ENCODE results near the gene IRS1.

IRS1 gene

GRCh38 chr2:226720948-226721347 is 78.7 kb downstream of the IRS1 start:
- DNase-seq: no peak

DNA sequence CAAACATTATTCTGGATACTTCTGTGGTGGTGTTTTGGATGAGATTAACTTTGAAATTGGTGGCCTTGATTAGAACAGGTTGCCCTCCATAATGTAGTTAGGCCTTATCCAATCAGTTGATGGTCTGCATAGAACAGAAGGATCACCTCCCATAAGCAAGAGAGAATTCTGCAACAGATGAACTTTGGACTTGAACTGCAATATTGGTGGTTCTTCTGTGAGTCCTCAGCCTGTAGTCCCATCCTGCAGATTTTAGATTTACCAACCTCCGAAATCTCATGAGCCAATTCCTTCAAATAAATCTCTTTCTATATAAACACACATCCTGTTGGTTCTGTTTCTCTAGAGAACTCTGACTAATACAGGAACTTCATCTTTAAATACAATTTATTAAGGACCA is 81.9 kb downstream of the IRS1 start:
- DNase-seq: no peak

GRCh38 chr2:226716126-226716525 is 83.5 kb downstream of the IRS1 start:
- no peak for DNase-seq

DNA sequence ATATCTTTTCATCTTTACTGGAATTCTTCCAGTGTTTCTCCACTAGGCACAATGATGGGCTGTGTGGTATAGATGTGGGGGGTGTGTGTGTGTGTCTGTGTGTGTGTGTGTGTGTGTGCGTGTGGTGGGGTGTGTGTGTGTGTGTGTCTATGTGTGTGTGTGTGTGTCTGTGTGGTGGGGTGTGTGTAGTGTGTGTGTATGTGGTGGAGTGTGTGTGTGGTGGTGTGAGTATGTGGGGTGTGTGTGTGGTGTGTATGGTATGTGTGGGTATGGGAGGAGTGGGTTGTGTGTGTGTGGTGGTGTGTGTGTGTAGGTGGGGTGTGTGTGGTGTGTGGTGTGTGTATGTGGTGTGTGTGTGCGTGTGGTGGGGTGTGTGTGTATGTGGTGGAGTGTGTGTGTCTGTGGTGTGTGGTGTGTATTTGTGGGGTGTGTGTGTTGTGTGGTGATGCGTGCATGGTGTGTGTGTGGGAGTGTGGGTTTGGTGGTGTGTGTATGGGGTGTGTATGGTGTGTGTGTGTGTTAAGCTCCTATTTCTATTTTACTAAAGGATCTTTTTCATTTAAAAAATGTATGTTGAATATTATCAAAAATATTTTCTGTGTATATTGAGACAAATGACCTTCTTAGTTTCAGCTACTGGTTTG is 84.2 kb downstream of the IRS1 start:
- DNase-seq: no peak

DNA sequence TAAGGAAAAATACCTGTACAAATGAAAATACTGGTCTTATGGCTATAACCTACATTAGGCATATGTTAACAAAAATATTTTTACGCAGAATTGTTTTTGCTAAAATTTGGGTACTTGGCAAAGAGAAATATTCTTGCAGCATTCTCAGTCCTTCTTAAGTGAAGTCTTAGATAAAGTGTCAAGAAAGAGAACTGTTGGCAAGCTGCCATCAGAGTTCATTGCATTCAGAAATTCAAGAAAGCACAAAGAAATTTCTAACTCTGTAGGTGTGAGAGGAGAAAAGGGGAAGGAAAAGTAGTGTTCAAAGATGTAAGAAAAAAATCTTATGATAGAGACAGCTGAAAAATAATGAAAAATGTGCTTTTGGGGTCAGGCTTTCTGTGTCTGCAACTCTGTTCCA is 86.7 kb downstream of the IRS1 start:
- DNase-seq: no peak

GRCh38 chr2:226711606-226712296 is 87.9 kb downstream of the IRS1 start:
- no peak for DNase-seq

DNA sequence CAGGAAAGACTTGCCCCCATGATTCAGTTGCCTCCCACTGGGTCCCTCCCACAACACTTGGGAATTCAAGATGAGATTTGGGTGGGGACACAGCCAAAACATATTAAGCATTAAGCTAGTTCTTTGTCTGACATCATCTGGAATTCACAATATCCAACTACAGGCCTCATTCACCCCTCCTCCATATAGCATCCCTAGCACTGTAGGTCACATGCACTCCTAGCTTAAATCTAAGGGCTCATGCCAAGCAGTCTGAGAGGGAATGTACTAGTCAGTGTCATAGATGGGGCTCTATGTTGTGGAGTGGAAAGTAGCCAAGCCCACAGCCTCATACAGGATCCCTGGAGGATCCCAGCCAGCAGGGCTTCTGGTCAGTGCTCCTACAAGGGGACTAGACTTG is 92.1 kb downstream of the IRS1 start:
- no peak for DNase-seq

GRCh38 chr2:226705965-226706364 is 93.7 kb downstream of the IRS1 start:
- DNase-seq: no peak

GRCh38 chr2:226705133-226705886 is 94.3 kb downstream of the IRS1 start:
- DNase-seq: no peak

- no peak for DNase-seq
Observed at GRCh38 chr2:226703514-226703913, 96.1 kb downstream of the IRS1 start.

DNA sequence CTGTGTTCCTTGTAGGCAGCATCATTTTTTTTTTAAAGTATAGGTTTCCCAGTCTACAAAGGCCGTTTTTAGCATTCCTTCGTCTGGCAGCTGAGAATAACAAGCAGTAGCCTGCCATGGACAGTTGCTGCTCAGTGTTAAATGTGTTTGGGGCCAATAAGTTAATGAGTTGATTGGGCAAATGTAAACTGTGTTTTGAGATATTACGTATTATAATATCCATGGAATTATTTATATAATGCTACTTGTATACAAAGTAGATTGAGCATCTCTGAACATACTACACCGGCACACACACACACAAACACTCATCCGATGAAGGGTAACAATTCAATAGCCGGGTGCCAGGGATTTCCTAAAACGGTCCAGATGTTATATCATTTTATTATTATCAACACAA is 97.2 kb downstream of the IRS1 start:
- no peak for DNase-seq

DNA sequence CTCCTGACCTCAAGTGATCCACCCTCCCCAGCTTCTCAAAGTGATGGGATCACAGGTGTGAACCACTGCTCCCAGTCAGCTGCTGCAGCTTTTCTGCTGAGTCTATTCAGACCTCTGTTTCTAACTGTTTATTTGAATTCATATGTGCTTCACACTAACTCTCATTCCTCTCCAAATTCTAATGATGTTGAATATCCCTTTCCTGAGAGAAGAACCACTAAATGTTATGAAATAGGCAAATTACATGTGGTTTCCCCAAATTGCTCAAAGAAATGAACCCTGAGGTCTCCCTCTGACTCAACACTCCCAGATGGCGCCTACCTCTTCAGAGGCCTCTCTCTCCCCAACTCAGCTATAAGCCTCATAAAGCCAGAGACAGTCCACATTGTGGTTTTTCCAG is 98.6 kb downstream of the IRS1 start:
- DNase-seq: no peak

GRCh38 chr2:226699321-226699720 is 100.3 kb downstream of the IRS1 start:
- DNase-seq: no peak

DNA sequence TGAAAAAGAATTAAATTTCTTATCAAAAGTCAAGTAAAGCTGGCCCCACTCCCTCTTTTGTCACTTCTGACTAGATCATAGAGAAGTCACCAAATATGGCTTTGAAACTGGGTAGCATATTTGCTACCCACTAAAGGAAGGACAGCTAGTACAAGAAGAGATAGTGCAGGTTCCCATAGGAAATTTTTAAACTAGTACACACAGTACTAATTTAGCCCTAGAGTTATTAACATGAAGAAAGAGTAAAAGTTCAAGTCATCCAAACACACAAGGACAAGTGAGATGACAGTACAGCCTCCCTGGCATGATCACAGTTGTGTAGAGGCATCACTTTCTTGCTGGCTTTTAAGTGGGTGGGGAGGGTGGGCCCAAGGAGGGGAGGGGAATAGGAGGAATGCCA is 100.9 kb downstream of the IRS1 start:
- no peak for DNase-seq

GRCh38 chr2:226694586-226695284 is 104.9 kb downstream of the IRS1 start:
- DNase-seq: no peak

DNA sequence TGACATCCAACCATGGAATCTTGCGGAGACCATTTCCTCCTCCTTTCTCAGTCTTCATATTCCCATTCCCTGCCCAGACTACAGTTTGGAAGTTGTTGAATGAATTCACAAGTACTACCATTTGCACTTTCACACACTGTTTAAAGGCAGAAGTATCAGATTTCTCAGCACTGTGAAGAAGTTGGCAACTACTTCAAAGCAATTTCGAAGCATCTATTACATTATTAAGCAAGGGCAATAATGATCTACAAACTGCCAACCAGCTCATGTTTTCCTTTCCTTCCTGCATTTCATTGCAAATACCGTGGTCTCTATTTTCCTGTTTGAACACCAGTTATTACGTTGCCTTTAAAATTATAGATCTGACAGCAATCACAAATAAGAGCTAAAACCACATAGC is 105.5 kb downstream of the IRS1 start:
- no peak for DNase-seq

GRCh38 chr2:226693521-226693920 is 106.1 kb downstream of the IRS1 start:
- DNase-seq: no peak

DNA sequence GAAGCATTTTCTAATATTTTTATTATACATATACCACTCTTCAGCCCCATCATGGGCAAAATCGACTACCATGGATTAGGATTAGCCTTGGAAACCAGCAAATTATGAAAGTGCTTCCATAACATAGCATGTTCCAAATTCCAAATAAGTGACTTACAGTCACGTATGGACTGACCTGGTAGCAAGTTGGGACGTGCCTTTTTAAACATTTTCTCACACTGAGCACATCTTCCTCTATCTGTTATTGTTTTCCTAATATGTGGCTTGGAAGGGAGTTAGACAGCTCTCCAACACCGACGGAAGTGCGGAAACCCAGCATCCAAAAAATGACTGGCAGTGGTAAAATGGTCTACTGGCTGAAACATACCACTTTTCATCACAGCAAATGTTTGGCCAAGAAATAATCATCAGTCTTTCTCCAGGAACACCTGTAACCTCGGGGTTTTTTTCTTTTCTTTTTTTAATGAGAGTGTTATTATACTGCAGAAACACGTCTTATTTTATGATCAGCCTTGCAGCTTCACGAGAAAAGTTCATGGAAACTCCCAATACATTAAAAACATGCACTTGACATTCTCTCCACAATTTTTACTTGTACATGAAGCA is 107.0 kb downstream of the IRS1 start:
- DNase-seq: no peak

DNA sequence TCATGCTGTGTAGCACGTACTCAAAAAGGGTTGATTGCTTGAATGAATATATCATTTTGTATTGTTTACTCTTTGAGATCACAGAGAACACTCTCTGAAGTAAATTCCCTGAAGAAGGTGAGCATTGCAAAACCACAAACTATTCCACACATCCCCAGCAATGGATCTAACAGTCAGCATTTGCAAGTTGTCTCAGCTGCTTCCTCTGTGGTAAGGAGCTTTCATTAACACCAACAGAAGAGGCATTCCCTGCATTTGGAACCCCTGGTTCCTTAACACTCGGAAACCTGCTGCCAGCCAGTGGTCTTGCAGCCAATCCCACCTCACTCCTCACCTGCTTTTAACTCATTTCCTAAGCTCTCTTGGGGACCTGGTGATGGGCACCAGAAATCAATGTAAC is 108.4 kb downstream of the IRS1 start:
- no peak for DNase-seq

DNA sequence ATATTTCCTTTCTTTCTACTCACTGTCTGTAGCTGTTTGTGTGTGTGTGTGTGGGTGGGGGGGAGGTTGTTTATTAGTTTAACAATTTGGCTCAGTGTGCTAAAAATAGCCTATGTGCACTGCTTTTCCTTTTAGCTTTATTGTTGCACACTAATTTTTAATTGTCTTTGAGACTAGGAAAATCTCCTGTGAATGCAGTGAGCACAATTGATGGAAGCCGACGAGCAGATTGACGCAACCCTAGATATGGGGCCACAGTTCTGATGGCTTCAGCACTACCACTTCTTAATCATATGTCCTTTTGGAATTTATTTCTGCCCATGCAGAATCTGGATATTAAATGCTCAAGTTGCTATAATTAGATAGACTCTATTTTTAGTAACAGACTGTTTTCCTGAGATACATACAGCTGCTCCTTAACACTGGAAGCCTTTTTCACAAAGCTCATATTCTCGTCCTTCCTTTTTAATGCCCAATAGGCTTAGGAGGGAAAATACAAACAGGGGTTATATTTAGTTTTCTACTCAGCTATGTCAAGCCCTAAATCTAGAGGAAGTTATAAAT is 109.1 kb downstream of the IRS1 start:
- no peak for DNase-seq

- no peak for DNase-seq
Observed at GRCh38 chr2:226687641-226688253, 111.9 kb downstream of the IRS1 start.

DNA sequence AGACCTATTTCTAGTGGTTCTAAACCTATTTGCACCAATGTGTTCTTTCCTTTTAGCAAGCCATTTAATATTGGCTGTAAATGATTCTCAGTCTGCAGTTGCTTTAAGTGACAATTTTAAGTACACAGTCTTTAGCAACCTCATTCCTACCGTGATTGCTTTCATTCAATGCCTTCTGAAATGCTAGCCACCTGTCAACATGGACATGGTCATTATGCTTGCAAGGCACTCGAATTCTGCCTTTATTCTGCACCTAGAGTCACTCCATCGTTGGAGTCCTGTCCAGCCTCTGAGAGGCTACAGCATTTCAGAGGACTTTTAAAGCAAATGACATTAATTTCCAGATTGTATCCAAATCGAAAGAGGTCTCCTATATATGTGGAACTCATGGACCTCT is 115.1 kb downstream of the IRS1 start:
- DNase-seq: no peak

Measured in stimulated activated CD4-positive, alpha-beta T cell treated with anti-CD3 and anti-CD28 coated beads, Interleukin-4, amount 100 ng/mL, for 24 hours (primary cell).